Measurements from ENCODE around the gene TM6SF1.
"Not testable (repeated sequence)": the region's sequence is repeated elsewhere in the genome, so short reads cannot be mapped to it uniquely, and the experiment has no call there.

The TM6SF1 gene

GRCh38 chr15:83090465-83090864 lies 17.0 kb upstream of the TM6SF1 start:
- no peak for DNase-seq

DNA sequence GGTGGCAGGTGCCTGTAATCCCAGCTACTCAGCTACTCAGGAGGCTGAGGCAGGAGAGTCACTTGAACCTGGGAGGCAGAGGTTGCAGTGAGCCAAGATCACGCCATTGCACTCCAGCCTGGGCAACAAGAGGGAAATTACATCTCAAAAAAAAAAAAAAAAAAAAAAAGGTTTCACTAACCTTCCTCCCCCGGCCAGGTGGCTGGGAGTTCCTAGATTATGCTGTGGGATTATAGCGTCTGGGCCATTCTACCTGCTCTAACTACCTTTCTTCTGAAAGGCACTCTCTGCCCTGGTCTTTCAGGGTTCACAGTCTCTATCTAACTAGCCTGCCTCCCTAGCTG lies 15.5 kb upstream of the TM6SF1 start:
- not testable (repeated sequence) for DNase-seq

DNA sequence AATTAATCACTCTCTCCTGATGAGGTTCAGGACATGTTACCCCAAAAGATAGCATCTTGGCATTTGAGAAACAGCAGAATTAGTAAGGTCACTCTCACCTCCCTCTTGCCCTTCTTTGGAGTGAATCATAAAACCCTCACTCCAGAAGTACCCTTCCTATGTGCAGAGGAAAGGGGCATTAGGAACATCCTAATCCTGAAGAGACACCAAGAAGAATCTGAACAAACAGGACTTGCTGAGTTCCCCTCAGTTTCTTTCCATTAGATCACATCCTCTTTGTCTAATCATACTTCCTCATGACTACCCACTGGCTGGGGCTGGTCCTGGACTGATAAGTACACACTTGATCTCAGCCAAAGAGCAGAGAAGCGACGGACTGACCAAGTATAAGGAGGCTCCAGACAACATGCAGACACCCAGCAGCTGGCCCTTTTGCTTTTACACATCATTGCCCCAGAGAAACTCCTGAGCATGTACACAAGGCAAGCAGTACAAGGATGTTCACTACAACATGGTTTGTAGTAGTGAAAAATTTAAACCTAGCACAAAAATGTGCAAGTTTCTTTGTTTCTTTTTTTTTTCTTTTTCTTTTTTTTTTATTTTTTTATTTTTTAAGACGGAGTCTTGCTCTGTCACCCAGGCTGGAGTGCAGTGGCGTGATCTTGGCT lies 15.0 kb upstream of the TM6SF1 start:
- DNase-seq, result no peak

GRCh38 chr15:83094583-83094982 lies 12.9 kb upstream of the TM6SF1 start:
- no peak for DNase-seq

GRCh38 chr15:83098079-83098478 lies 9.4 kb upstream of the TM6SF1 start:
- no peak for DNase-seq

DNA sequence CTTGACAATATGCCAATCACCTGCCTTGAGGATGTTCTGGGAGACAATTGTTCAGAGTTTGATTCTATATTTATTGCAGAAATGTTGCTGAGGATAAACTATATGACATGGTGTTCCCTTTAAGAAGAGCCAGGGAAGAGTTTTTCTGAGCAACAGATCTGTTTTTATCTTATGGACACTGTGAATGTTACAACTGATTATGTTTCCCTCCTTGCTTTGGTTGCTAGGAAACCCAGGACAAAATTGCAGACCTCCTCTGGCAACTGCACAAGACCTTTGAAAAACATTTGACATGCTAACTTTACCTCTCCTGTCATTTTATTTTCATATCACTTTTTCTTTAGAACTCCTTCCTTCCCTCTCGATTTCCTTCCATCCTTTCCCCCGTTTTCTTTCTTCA lies 8.2 kb upstream of the TM6SF1 start:
- DNase-seq, result no peak

- no peak for DNase-seq
These were observed 7.3 kb upstream of the TM6SF1 start for GRCh38 chr15:83100097-83100646.

GRCh38 chr15:83102346-83102745 lies 5.1 kb upstream of the TM6SF1 start:
- DNase-seq, result no peak

DNA sequence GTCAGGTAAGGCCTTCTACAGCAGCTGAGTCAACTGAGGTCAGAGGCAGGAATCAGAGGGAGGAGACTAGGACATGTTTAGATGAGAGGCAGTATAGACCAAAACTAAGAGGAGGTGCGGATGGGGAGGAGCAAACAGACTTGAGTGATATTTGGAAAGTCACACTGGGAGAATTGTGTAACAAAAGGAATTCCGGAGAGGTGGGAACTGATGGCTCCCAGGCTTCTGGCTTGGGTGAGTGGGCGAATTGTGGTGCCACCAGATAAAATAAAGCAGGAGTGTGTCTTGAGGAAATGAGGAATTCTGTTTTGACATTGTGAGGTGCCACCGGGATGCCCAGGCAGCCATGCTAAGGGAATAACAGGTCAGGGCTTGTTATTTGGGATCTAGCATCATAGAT lies 3.3 kb upstream of the TM6SF1 start:
- no peak for DNase-seq

DNA sequence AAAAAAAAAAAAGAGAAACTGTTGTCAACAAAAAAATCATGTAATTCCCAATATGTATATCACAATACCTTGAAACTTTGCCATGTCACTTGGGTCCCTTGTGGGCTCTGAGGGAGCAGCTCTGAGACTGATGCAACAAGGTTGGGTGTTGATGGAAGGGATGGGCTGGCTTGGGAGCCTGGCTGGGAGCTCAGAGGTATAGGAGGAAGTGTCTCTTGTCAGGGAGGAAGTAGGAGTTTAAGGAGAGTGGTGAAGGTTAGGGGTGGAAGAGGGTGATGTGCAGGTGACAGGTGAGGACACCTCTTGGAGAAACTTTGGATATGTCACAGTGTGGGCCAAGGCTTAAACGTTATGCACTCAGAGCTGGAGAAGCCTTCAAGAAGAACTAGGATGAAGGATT lies 2.0 kb upstream of the TM6SF1 start:
- no peak for DNase-seq

DNA sequence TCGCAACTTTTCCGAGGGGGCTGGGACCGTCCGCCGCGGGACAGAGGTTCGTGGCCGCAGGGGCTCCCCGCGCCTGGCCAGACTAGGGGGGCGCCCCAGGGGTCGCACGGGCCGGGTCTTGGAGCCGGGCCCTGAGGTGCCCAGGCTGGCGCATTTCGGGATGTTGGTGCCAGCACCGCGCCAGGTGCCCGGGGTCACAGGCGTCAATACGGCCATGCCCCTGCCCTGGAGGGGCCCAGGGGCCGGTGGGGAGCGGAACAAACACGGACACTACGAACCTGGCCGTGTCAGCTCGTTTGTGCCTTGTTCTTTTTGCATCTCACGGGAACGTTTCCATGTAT lies 366 bp downstream of the TM6SF1 start:
- no peak for DNase-seq

DNA sequence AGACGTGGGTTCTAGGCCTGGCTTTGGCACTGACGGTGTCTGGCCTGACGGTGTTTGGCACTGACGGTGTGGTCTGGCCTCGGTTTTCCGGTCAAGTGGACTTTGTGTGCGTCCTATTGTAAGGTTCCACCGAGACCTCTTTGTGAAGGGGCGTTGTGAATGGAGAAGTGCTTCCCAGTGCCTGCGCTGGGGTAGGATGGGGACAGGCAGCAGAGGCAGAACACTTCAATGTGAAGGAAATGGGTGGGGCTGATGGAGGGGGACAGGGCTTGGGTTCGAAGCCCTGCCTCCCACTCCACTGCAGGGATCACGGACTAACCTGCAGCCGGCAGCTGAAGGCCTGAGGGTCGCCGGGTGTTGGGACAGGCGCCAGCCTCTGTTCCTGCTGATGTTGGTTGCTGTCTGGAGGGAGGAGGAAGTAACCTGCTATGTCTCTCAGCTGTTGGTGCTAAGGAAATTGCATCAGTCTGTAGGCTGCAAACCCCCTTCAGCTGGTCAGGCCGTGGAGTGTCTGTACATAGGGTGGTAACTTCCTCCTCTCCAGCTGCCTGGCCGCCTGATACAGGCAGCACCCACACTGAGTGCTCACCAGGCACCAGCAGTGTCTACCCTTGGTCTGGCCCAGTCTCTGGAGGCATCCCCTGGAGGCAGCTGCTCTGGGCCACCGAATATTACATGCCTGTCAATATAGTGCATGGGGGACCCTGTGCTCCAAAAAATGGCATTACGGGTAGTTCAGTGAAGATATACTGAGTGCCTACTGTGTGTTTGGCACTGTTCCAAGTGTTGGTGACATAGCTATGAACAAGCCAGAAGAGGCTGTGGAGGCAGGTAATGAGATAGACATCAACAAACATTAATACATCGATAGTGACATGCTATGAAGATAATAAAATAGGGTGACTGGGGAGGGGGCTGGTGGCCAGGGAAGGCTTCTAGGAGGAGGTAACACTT lies 1.1 kb downstream of the TM6SF1 start:
- no peak for DNase-seq

DNA sequence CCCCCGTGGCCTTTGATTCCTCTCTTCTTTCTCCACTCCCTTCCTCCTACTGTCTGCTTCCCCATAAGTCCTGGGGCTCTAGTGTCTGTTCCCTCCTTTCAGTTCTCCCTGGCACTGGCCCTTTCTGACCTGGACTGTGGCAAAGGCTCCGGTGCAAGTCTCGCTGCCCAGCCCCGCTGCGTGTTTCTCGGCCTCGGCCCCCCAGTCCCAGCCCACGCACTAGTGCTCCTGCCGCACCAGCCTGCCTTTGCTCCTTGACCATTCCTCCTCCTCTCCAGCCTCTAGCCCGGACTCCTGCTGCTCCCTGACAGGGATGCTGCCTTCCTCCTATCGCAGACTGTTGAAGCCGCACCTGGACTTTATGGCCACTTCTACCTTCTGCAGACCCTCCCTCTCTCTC lies 2.1 kb downstream of the TM6SF1 start:
- DNase-seq, result no peak

GRCh38 chr15:83110381-83110780 lies 2.9 kb downstream of the TM6SF1 start:
- DNase-seq, result no peak

GRCh38 chr15:83111149-83111548 lies 3.7 kb downstream of the TM6SF1 start:
- DNase-seq, result no peak

- no peak for DNase-seq
These were observed 4.9 kb downstream of the TM6SF1 start for GRCh38 chr15:83112233-83112955.

GRCh38 chr15:83112956-83113299 lies 5.5 kb downstream of the TM6SF1 start:
- no peak for DNase-seq

DNA sequence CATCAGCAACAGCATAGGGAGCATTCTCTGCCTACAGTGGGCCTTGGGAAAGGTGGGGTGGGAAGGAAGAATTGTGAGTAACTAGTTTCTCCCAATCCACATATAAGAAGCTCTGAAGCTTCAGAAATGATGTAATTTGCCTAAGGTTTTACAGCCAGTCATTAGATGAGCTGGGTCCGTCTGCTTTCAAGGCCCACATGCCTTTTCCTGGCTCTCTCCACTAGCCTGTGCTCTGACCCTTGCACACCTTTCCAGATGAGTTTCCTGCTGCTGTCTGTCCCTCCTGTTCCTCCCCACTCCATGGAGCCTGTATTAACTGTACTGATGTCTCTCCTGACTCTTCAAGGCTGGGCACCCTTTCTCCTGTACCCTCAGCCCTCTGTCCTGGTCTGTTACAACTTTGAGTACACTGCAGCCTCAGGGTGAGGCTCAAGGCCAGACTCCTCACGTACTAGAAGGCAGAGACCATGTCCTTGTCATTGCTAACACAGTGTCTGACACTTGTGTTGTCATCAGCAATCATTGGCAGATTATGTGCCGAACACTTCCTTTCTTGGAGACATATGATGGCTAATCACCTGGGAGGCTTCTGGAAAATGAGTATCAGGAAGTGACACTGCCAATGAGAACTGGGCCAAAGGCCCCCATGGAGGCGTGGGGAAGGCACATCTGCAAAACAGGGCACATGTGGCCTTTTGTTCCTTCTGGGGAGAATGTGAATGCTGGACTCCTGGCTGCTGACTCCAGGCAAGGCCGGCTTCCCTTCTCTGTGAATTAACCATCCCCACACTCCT lies 6.6 kb downstream of the TM6SF1 start:
- no peak for DNase-seq

DNA sequence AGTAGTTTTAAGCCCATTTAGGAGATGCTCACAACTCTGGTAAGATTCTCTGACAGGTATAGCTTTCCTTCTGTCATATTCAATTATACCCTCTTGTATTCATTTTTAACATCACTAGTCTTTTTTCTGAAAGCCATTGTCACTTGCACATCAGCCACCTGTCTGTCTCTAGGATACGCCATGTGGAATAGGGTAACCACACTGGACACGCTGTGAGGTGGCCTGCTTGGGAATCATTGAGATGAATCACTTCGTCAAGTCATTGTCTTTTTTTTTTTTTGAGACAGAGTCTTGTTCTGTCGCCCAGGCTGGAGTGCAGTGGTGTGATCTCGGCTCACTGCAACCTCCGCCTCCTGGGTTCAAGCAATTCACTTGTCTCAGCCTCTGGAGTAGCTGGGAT lies 7.4 kb downstream of the TM6SF1 start:
- no peak for DNase-seq

- DNase-seq, result no peak
These were observed 8.0 kb downstream of the TM6SF1 start for GRCh38 chr15:83115410-83115809.

GRCh38 chr15:83115831-83116565 lies 8.6 kb downstream of the TM6SF1 start:
- DNase-seq, result no peak

DNA sequence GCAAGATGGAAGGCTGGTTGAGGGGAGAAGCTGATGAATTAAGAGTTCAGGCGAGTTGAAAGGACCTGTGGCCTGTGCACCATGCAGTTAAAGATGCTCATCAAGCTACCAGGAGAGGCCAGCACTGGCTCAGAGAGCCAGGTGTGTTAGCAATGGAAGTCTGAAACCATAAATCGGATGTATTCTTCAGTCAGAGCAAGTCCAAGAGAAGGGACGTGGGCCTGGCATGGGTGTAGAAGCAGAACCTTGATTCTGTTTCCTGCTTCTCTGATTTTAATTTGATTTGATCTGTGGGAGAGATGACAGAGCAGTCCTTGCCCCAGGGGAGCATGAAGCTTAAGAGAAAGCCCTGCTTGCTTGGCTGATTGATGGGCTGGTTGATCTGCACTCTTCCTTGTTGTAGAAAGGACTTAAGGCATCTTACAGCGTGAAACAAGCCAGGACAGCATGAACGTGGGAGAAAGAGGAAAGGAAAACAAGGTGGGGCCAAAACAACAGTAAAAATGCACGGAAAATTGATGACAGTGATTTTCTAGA lies 10.9 kb downstream of the TM6SF1 start:
- DNase-seq, result no peak

All from activated gamma-delta T cell (primary cell).